ENCODE data around the gene UNC45B.

The UNC45B gene

GRCh38 chr17:35162755-35163154 lies 15.1 kb downstream of the UNC45B start:
- H3K4me3 ChIP-seq (ENCODE audit: low read depth, low read length): no peak overlapping the region
- TF ChIP-seq CTCF (IDR thresholded peaks at IDR 0.05; ENCODE audit: low read depth, low read length, missing control alignments): no peak
- DNase-seq (ENCODE audit: low read depth): no peak

- DNase-seq (ENCODE audit: low read depth): no peak
- TF ChIP-seq CTCF (IDR thresholded peaks at IDR 0.05; ENCODE audit: low read depth, low read length, missing control alignments): no peak
- no peak overlapping the region for H3K4me3 ChIP-seq (ENCODE audit: low read depth, low read length)
These were observed 16.3 kb downstream of the UNC45B start for GRCh38 chr17:35163886-35164285.

- H3K4me3 ChIP-seq (ENCODE audit: low read depth, low read length): no peak overlapping the region
- no peak for TF ChIP-seq CTCF (IDR thresholded peaks at IDR 0.05; ENCODE audit: low read depth, low read length, missing control alignments)
- DNase-seq (ENCODE audit: low read depth): no peak
These were observed 17.1 kb downstream of the UNC45B start for GRCh38 chr17:35164716-35165115.

- TF ChIP-seq CTCF (IDR thresholded peaks at IDR 0.05; ENCODE audit: low read depth, low read length, missing control alignments): no peak
- DNase-seq (ENCODE audit: low read depth): no peak
- no peak overlapping the region for H3K4me3 ChIP-seq (ENCODE audit: low read depth, low read length)
These were observed 18.9 kb downstream of the UNC45B start for GRCh38 chr17:35166526-35166925.

GRCh38 chr17:35167046-35167445 lies 19.4 kb downstream of the UNC45B start:
- no peak overlapping the region for H3K4me3 ChIP-seq (ENCODE audit: low read depth, low read length)
- no peak for DNase-seq (ENCODE audit: low read depth)
- no peak for TF ChIP-seq CTCF (IDR thresholded peaks at IDR 0.05; ENCODE audit: low read depth, low read length, missing control alignments)

GRCh38 chr17:35167666-35168065 lies 20.0 kb downstream of the UNC45B start:
- no peak for TF ChIP-seq CTCF (IDR thresholded peaks at IDR 0.05; ENCODE audit: low read depth, low read length, missing control alignments)
- no peak for DNase-seq (ENCODE audit: low read depth)
- H3K4me3 ChIP-seq (ENCODE audit: low read depth, low read length): no peak overlapping the region

GRCh38 chr17:35169835-35170363 lies 22.3 kb downstream of the UNC45B start:
- no peak for DNase-seq (ENCODE audit: low read depth)
- no peak for TF ChIP-seq CTCF (IDR thresholded peaks at IDR 0.05; ENCODE audit: low read depth, low read length, missing control alignments)
- no peak overlapping the region for H3K4me3 ChIP-seq (ENCODE audit: low read depth, low read length)

Measured in GM12864 (cell line).